ENCODE data around the gene UHMK1. TPM values are rescaled to one million over a fixed set of nuclear protein-coding genes. Genes with fewer than 3 reads are reported as not detected.

The UHMK1 gene
- total RNA-seq, 1 experiment from 2014 or later, result 75.1 TPM

- no peaks in the 10 kb centered on the region for H3K79me2 ChIP-seq (ENCODE audit: insufficient read depth, low read length)
- no peaks in the 10 kb centered on the region for H3K36me3 ChIP-seq (ENCODE audit: control insufficient read depth in 1 of 2, insufficient read depth in 2 of 2, low read length in 2 of 2)
- H3K27ac ChIP-seq (ENCODE audit: low read depth, low read length), result no peak overlapping the region
- DNase-seq (ENCODE audit: low read depth, low spot score), result no peak
- TF ChIP-seq EGR1 (IDR thresholded peaks at IDR 0.05; ENCODE audit: low read depth) (no peak), RAD21 (IDR thresholded peaks at IDR 0.05; ENCODE audit: low read depth) (peak; percentile 18; the same call in 1 of the 2 replicates)
- H4K20me1 ChIP-seq (ENCODE audit: insufficient read depth), result no peaks in the 10 kb centered on the region
- ChIA-PET CTCF (no interaction called here), RAD21 (ENCODE audit: low non-redundant PET in 1 of 2, low total read pairs in 2 of 2, uncharacterized antibody in 2 of 2, unreplicated experiment in 2 of 2) (no interaction called here), POLR2A (no interaction called here)
- no peaks in the 10 kb centered on the region for H3K9me2 ChIP-seq (ENCODE audit: insufficient read depth)
- BruUV-seq (replicated peaks), result no TSS peak
- H3K9ac ChIP-seq (ENCODE audit: low read length), result no peak overlapping the region
- intact Hi-C loops (cut with micrococcal nuclease), result no loop called here
- no peak overlapping the region for H2AFZ ChIP-seq (ENCODE audit: low read depth, low read length, poor library complexity, severe bottlenecking)
- no peaks in the 10 kb centered on the region for H3K9me3 ChIP-seq (ENCODE audit: control insufficient read depth in 1 of 2, insufficient read depth in 1 of 2, low read depth in 1 of 2, low read length in 2 of 2)
- H3K4me1 ChIP-seq (ENCODE audit: control insufficient read depth in 1 of 2, insufficient read depth in 2 of 2, low read length in 2 of 2), result no peaks in the 10 kb centered on the region
- H3K4me2 ChIP-seq (ENCODE audit: low read length), result no peak overlapping the region
- no peak overlapping the region for H3K4me3 ChIP-seq (replicated peaks in 1 of 2; ENCODE audit: low read depth in 1 of 2, low read length in 2 of 2)
- no peaks in the 10 kb centered on the region for H3K27me3 ChIP-seq (ENCODE audit: insufficient read depth, low read length)
- no peak for ATAC-seq
Observed at GRCh38 chr1:162487241-162487640, 10.4 kb upstream of the UHMK1 start.

- TF ChIP-seq CEBPB (IDR thresholded peaks at IDR 0.05; ENCODE audit: low read depth) (no peak), POLR2AphosphoS5 (IDR thresholded peaks at IDR 0.05; ENCODE audit: low read depth, low read length) (no peak), RAD21 (IDR thresholded peaks at IDR 0.05; ENCODE audit: low read depth) (no peak), POLR2A (IDR thresholded peaks at IDR 0.05; ENCODE audit: borderline replicate concordance, extremely low read depth, insufficient read depth, insufficient read length) (no peak), ZNF274 (IDR thresholded peaks at IDR 0.05; ENCODE audit: low read depth, low read length) (no peak), REST (IDR thresholded peaks at IDR 0.05; ENCODE audit: low read depth) (no peak), CBX3 (IDR thresholded peaks at IDR 0.05; ENCODE audit: low read depth) (no peak), CTCF (IDR thresholded peaks at IDR 0.05 in 2 of 3, conservative IDR thresholded peaks at IDR 0.05 in 1 of 3; ENCODE audit: borderline replicate concordance in 1 of 3, insufficient read depth in 1 of 3, low read depth in 2 of 3, low read length in 2 of 3) (no peak)
- Histone ChIP-seq H4K20me1 (ENCODE audit: insufficient read depth) (no peaks in the 10 kb centered on the region), H3K27ac (ENCODE audit: low read depth, low read length) (no peak overlapping the region), H3K27me3 (ENCODE audit: insufficient read depth, low read length) (no peaks in the 10 kb centered on the region), H3K4me2 (ENCODE audit: low read length) (no peak overlapping the region), H3K36me3 (ENCODE audit: control insufficient read depth in 1 of 2, insufficient read depth in 2 of 2, low read length in 2 of 2) (no peaks in the 10 kb centered on the region), H3K4me1 (ENCODE audit: control insufficient read depth in 1 of 2, insufficient read depth in 2 of 2, low read length in 2 of 2) (no peaks in the 10 kb centered on the region), H2AFZ (ENCODE audit: low read depth, low read length, poor library complexity, severe bottlenecking) (no peak overlapping the region), H3K9me3 (ENCODE audit: control insufficient read depth in 1 of 2, insufficient read depth in 1 of 2, low read depth in 1 of 2, low read length in 2 of 2) (no peaks in the 10 kb centered on the region), H3K4me3 (replicated peaks in 1 of 2; ENCODE audit: low read depth in 1 of 2, low read length in 2 of 2) (no peak overlapping the region), H3K79me2 (ENCODE audit: insufficient read depth, low read length) (no peaks in the 10 kb centered on the region), H3K9me2 (ENCODE audit: insufficient read depth) (no peaks in the 10 kb centered on the region), H3K9ac (ENCODE audit: low read length) (no peak overlapping the region)
- RAD21 ChIA-PET (ENCODE audit: low non-redundant PET in 1 of 2, low total read pairs in 2 of 2, uncharacterized antibody in 2 of 2, unreplicated experiment in 2 of 2), result no interaction called here
- intact Hi-C loops (cut with micrococcal nuclease), result no loop called here
- CTCF ChIA-PET, result no interaction called here
- no TSS peak for BruUV-seq (replicated peaks)
- POLR2A ChIA-PET, result no interaction called here
- DNase-seq (ENCODE audit: low read depth, low spot score) (no peak), ATAC-seq (no peak)
Observed at GRCh38 chr1:162488219-162488618, 9.4 kb upstream of the UHMK1 start.

All from HCT116 (cell line).